Endothelial cell of umbilical vein (primary cell): Measurements from ENCODE around the gene OOSP4A. TPM values are rescaled to one million over a fixed set of nuclear protein-coding genes. Genes with fewer than 3 reads are reported as not detected.

Experiments
- BruUV-seq: library from RNA; stranded (reverse); fragments of 400-500 nt; replicated peaks from 2 replicates; lab custom pipeline; 2021; lab: Mats Ljungman, UMichigan
- CTCF ChIA-PET: fragments of 300-600, 350-600 bp; sonication (Branson Sonifier 250); formaldehyde crosslinking; loops from one replicate; lab custom pipeline; 2021; ENCODE audit warnings: antibody characterized with exemption, inconsistent platforms; lab: Charles Lee
- POLR2A ChIA-PET: fragments of 300-600, 350-600 bp; sonication (Branson Sonifier 250); formaldehyde crosslinking; loops from one replicate; lab custom pipeline; 2021; ENCODE audit warnings: antibody characterized with exemption, inconsistent platforms; lab: Charles Lee
- DNase-seq: peaks from one replicate; pipeline ENCODE4 v3.0.0-alpha.2; 2011; ENCODE audit warnings: low read depth, low spot score
- FAIRE-seq: peaks from 2 replicates; lab custom pipeline; 2011; peaks lifted over from hg19 to GRCh38; lab: Jason Lieb, UNC
- H2AFZ ChIP-seq: 2 replicates; pipeline ENCODE4 v1.6.0; 2012; ENCODE audit warnings: low read depth, low read length, control low read depth, inconsistent platforms
- H3K27ac ChIP-seq: 2 replicates; pipeline ENCODE4 v1.5.1; 2011; ENCODE audit warnings: low read depth, mild to moderate bottlenecking, control low read depth, low read length, moderate library complexity; ENCODE audit not compliant: insufficient read depth
- H3K27me3 ChIP-seq, 2 experiments: 2 replicates each; pipeline versions ENCODE4 v1.6.0 to v1.6.1; 2011; ENCODE audit warnings: low read length in 2 of 2, mixed read lengths in 1 of 2; ENCODE audit not compliant: control insufficient read depth in 2 of 2, insufficient read depth in 2 of 2
- H3K36me3 ChIP-seq, 2 experiments: 2 replicates in 1 of 2; 3 replicates in 1 of 2; pipeline ENCODE4 v1.5.1; 2011; ENCODE audit warnings: low read length in 2 of 2, mild to moderate bottlenecking in 1 of 2, moderate library complexity in 1 of 2; ENCODE audit not compliant: control insufficient read depth in 2 of 2, insufficient read depth in 2 of 2; ENCODE audit errors: extremely low read depth in 1 of 2
- H3K4me1 ChIP-seq: 3 replicates; pipeline ENCODE4 v1.5.1; 2011; ENCODE audit warnings: mild to moderate bottlenecking, low read length; ENCODE audit not compliant: control insufficient read depth, insufficient read depth; ENCODE audit errors: extremely low read depth
- H3K4me2 ChIP-seq: 2 replicates; pipeline ENCODE4 v1.6.1; 2011; ENCODE audit warnings: low read length, control low read depth, mixed read lengths; ENCODE audit not compliant: insufficient read depth
- H3K4me3 ChIP-seq, 3 experiments: fragments of 200-600 bp in 1 of 3; sonication (generic), shearing (Covaris generic) in 1 of 3; replicated peaks in 1 of 3; 2 replicates each; pipeline ENCODE4 v1.5.1; 2011 to 2016; ENCODE audit warnings: control low read depth in 3 of 3, low read length in 3 of 3, mild to moderate bottlenecking in 2 of 3, inconsistent platforms in 1 of 3, low read depth in 1 of 3, moderate library complexity in 1 of 3; ENCODE audit not compliant: insufficient read depth in 1 of 3
- H3K79me2 ChIP-seq: 2 replicates; pipeline ENCODE4 v1.6.0; 2012; ENCODE audit warnings: low read length, inconsistent platforms; ENCODE audit not compliant: control insufficient read depth, insufficient read depth
- H3K9ac ChIP-seq: replicated peaks from 2 replicates; pipeline ENCODE3; 2011; ENCODE audit warnings: low read length, control low read depth; ENCODE audit not compliant: insufficient read depth; ENCODE audit errors: extremely low read depth
- H3K9me1 ChIP-seq: replicated peaks from 3 replicates; pipeline ENCODE4 v1.6.0; 2011; ENCODE audit warnings: mild to moderate bottlenecking, low read length; ENCODE audit not compliant: control insufficient read depth, insufficient read depth; ENCODE audit errors: extremely low read depth
- H3K9me3 ChIP-seq: replicated peaks from 2 replicates; pipeline ENCODE4 v1.5.1; 2012; ENCODE audit warnings: low read length, inconsistent platforms; ENCODE audit not compliant: control insufficient read depth, insufficient read depth
- H4K20me1 ChIP-seq: replicated peaks from 2 replicates; pipeline ENCODE3; 2011; ENCODE audit warnings: mild to moderate bottlenecking, low read length; ENCODE audit not compliant: control insufficient read depth, insufficient read depth; ENCODE audit errors: extremely low read depth
- CTCF ChIP-seq, 2 donors: IDR thresholded peaks; 1 replicate in 1 of 2; 2 replicates in 1 of 2; pipeline ENCODE4 v1.5.1; 2011; ENCODE audit warnings: low read length in 2 of 2, mild to moderate bottlenecking in 2 of 2, moderate library complexity in 2 of 2, control low read depth in 1 of 2, inconsistent platforms in 1 of 2, low read depth in 1 of 2; ENCODE audit not compliant: insufficient read depth in 1 of 2; ENCODE audit errors: extremely low read depth in 1 of 2
- EZH2 ChIP-seq: IDR thresholded peaks from 2 replicates; pipeline ENCODE4 v1.6.1; 2012; ENCODE audit warnings: borderline replicate concordance, low read depth, mild to moderate bottlenecking, moderate library complexity, low read length, inconsistent platforms; ENCODE audit not compliant: severe bottlenecking
- FOS ChIP-seq: IDR thresholded peaks from 2 replicates; pipeline ENCODE4 v1.6.1; 2011; ENCODE audit warnings: mild to moderate bottlenecking, low read length, moderate library complexity, borderline replicate concordance; ENCODE audit not compliant: insufficient read depth
- GATA2 ChIP-seq: IDR thresholded peaks from 2 replicates; pipeline ENCODE4 v1.7.0; 2011; ENCODE audit warnings: low read depth, mild to moderate bottlenecking, moderate library complexity, mixed read lengths, low read length; ENCODE audit not compliant: insufficient read length, insufficient read depth
- JUN ChIP-seq: IDR thresholded peaks from 2 replicates; pipeline ENCODE4 v1.6.1; 2011; ENCODE audit warnings: borderline replicate concordance, low read depth; ENCODE audit not compliant: insufficient read length, insufficient read depth
- MYC ChIP-seq: IDR thresholded peaks from one replicate; pipeline ENCODE4 v1.6.1; 2011; ENCODE audit warnings: mild to moderate bottlenecking, low read depth, low read length
- POLR2A ChIP-seq: IDR thresholded peaks from 2 replicates; pipeline ENCODE4 v1.6.1; 2012; ENCODE audit warnings: low read depth, mild to moderate bottlenecking, control low read depth, low read length
- POLR2AphosphoS5 ChIP-seq: IDR thresholded peaks from 2 replicates; pipeline ENCODE4 v1.6.1; 2012; ENCODE audit warnings: low read depth, mild to moderate bottlenecking, control low read depth, low read length, moderate library complexity; ENCODE audit not compliant: insufficient read depth
- dilution Hi-C: fragments of 300-500 bp; cut with MboI; formaldehyde crosslinking; loops from one replicate; pipeline ENCODE4 v1.15.0; 2019; ENCODE audit warnings: low sequenced_read_pairs; ENCODE audit not compliant: extremely low pct_ligation_motif_present
- intact Hi-C: fragments of 100-400 bp; cut with micrococcal nuclease; formaldehyde crosslinking; loops from one replicate; pipeline ENCODE4 v1.10.0; 2022
- polyA plus RNA-seq, 4 experiments: library from polyadenylated mRNA; depleted of rRNA in 3 of 4; stranded (reverse) in 3 of 4; unstranded in 1 of 4; fragments of >200 nt; gene quantifications; 2 replicates each; pipeline versions ENCODE4 v1.2.1 to v1.2.3, GENCODE V29; 2011 to 2012; ENCODE audit warnings: missing spikeins in 1 of 4
- total RNA-seq: library from RNA; stranded (reverse); gene quantifications from 2 replicates; pipeline ENCODE4 v1.2.3, GENCODE V29; 2021
- TF ChIP-seq, protein P1 (sequence below): IDR thresholded peaks from 2 replicates; pipeline ENCODE4 v1.6.1; 2011; ENCODE audit not compliant: insufficient read depth, insufficient read length

The OOSP4A gene
- total and polyA plus RNA-seq, 2 donors (not counting 3 experiments of a cell fraction or from before 2014, with no cell fraction given) = not detected

DNA sequence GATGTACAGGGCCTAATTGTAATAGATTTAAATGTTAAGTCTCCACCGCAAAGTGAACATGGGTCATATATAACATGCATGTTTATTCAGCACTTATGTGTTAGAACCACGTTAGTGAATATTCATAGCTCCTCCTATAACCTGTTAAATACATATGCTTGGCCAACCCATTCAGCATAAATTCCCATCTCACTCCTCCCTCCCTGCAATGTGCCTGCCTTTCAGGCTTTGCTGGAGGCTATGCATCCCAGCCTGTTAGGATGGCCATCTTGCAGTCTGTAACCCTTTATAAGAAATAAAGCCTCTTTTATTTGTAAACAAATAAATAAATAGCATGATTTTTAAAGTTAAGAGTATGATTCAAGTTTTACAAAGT, 1.7 kb upstream of the OOSP4A start:
- CTCF ChIA-PET = interaction anchor here (1.1 to 1.9 kb wide), 3 partner anchors 10 to 35 kb away, joined by 3 to 7 read pairs (median 3); no protein-coding TSS in a partner anchor
- no peaks in the 10 kb centered on the region for H4K20me1 ChIP-seq

DNA sequence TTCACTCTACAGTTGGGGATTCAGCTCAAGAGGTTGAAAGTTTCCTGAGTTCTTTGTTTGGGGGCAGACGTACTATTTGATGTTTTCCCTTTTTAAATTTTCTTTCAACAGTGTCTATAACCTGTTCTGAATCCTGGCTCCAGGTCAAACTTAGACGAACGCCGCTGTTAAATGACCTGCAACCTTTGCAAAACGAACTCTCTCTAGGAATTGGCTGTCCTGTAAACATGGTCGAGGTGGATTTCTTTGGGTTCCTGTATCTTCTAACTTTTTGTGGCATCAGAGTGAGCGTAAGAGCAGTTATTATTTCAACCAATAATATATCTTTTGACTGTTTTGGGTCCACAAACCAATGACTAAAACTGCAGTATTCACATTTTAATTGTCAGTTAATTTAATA, 1.6 kb downstream of the OOSP4A start:
- no peaks in the 10 kb centered on the region for H3K36me3 ChIP-seq
- no peaks in the 10 kb centered on the region for H3K4me1 ChIP-seq
- H3K27ac ChIP-seq = no peak overlapping the region
- ChIA-PET POLR2A (no interaction called here), CTCF (no interaction called here)
- no peak overlapping the region for H3K4me2 ChIP-seq
- peaks cover 2 to 6% of the 10 kb centered on the region in 2 experiments for H3K27me3 ChIP-seq
- H3K9me3 ChIP-seq = no peaks in the 10 kb centered on the region
- H3K9me1 ChIP-seq = no peaks in the 10 kb centered on the region
- no peak overlapping the region for H2AFZ ChIP-seq
- no peak for FAIRE-seq
- no peak overlapping the region for H3K9ac ChIP-seq
- H3K4me3 ChIP-seq = no peak overlapping the region
- intact Hi-C loops (no loop called here), dilution Hi-C loops (no loop called here)
- H3K79me2 ChIP-seq = no peaks in the 10 kb centered on the region
- no peak for TF ChIP-seq MYC
- TF ChIP-seq, protein P1, sequence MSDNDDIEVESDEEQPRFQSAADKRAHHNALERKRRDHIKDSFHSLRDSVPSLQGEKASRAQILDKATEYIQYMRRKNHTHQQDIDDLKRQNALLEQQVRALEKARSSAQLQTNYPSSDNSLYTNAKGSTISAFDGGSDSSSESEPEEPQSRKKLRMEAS = no peak
- TF ChIP-seq FOS = no peak
- no peak for TF ChIP-seq JUN
- no peak for TF ChIP-seq CTCF (IDR thresholded peaks at IDR 0.05; ENCODE audit: extremely low read depth in 1 of 2, insufficient read depth in 1 of 2, low read depth in 1 of 2, low read length in 2 of 2)
- no peak for TF ChIP-seq EZH2
- TF ChIP-seq GATA2 = no peak
- TF ChIP-seq POLR2AphosphoS5 = no peak
- TF ChIP-seq POLR2A = no peak
- H4K20me1 ChIP-seq = no peaks in the 10 kb centered on the region
- no peak for DNase-seq
- no TSS peak for BruUV-seq

More for the DNA sequence above, 1.7 kb upstream of the OOSP4A start:
- BruUV-seq = no TSS peak
- DNase-seq (no peak), FAIRE-seq (no peak)
- dilution Hi-C loops = no loop called here
- intact Hi-C loops = no loop called here
- no peaks in the 10 kb centered on the region for H3K9me3 ChIP-seq
- H3K36me3 ChIP-seq = no peaks in the 10 kb centered on the region
- H2AFZ ChIP-seq = no peak overlapping the region
- no peak overlapping the region for H3K4me3 ChIP-seq
- TF ChIP-seq CTCF (IDR thresholded peaks at IDR 0.05; ENCODE audit: extremely low read depth in 1 of 2, insufficient read depth in 1 of 2, low read depth in 1 of 2, low read length in 2 of 2) = no peak
- no peak overlapping the region for H3K27ac ChIP-seq
- H3K4me2 ChIP-seq = no peak overlapping the region
- POLR2A ChIA-PET = no interaction called here
- H3K27me3 ChIP-seq = no peaks in the 10 kb centered on the region
- H3K79me2 ChIP-seq = no peaks in the 10 kb centered on the region
- H3K9me1 ChIP-seq = no peaks in the 10 kb centered on the region
- no peaks in the 10 kb centered on the region for H3K4me1 ChIP-seq
- H3K9ac ChIP-seq = no peak overlapping the region
